SIG-M5 treated with dmso at 0.1 percent for 504 hours (cell line): ENCODE results near the gene SYP.

Experiments
- DNase-seq: peaks from one replicate; lab custom pipeline; 2025; ENCODE audit not compliant: unreplicated experiment; lab: John Stamatoyannopoulos, UW

SYP gene

GRCh38 chrX:49221868-49222267, 21.9 kb upstream of the SYP start:
- DNase-seq: no peak

DNA sequence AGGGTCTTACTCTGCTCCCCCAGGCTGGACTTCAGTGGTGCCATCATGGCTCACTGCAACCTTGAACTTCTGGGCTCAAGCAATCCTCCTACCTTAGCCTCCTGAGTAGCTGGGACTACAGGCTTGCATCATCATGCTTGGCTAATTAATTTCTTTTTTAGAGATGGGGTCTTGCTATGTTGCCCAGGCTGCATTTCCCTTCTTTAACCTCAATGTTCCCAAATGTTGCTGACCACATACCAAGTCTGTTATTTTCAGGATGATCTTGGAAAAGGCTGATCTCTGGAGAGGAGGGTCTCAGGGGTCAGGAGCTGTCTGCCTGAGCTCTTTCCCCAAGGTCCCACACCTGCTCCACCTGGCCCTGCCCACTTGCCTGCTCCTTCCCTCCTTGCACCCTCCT, 20.1 kb upstream of the SYP start:
- DNase-seq: no peak

DNA sequence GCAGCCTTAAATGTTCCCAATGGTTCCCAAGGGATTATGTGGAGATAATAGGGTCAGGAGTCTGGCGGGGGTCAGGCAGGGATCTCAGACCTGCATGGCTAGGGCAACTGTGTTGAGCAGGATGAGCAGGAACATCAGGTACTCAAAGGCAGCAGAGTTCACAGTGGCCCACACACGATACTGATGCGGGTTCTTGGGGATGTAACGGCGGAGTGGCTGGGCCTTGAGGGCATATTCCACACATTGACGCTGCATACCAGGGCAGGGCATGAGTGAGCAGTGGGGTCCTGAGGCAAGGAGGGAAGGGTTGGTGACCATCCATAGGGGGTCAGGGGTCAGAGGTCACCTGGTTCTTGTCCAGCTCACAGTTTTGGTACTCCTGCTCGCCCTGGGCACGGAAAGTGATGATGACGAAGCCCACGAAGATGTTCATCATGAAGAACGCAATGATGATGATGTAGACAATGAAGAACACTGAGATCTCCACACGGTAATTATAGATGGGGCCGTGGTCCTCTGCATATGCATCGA, 15.1 kb upstream of the SYP start:
- DNase-seq: no peak

- DNase-seq: no peak
These were observed 14.4 kb upstream of the SYP start for GRCh38 chrX:49214416-49214815.

DNA sequence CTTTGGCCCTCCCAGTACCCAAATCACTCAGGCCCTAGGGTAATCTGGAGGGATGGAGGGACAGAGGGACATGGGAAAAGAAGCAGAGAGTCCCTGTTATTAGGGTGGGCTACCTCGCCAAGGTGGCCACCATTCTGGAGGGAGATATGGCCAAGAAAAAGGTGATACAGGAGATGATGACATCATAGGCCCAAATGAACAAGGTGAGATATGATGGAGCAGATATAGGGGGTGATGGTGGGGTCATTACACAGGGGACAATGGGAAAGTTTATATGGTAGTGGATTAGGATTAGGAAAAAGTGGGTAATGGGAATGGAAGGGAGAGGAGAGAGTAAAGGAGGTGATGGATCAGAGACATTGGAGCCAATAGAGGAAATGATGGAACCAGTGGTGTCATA, 12.9 kb upstream of the SYP start:
- no peak for DNase-seq

DNA sequence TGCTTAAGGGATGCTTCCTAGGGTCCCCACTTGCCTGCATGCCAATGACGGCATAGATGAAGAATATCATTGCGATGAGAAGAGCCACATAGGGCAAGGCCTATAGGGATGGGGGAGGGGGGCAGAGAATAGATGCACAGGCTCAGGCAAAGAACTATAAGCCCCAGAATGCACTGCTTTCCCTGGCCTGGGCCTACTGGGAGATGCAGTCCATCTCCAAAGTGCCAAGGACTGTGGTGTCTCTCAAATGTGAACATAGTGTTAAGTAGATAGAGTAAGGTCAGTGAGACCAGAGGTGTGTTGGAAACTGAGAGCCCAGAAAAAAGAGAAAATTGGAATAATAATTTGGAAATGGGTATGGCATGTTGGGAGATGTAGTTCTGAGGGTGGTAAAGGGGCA, 12.2 kb upstream of the SYP start:
- DNase-seq: no peak

- DNase-seq: no peak
These were observed 11.1 kb upstream of the SYP start for GRCh38 chrX:49211074-49211473.

DNA sequence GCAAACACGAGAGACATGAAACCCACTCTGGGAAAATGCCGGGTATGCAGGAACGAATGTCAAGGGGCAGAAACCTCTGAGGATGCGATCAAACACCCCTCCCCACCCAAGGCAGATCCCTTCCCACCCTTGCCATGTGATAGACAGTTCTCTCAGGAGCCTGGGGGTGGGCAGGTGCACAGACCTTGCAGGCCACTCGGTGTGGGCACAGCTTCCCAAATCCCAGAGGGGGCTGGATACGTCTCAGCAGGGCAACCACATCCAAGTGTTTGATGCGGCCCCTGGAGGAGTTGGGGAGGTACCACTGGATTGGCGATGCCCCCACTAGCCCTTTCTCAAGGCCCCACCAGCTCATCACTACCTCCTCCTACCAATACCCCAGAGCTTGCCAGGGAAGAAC, 10.4 kb upstream of the SYP start:
- DNase-seq: no peak

DNA sequence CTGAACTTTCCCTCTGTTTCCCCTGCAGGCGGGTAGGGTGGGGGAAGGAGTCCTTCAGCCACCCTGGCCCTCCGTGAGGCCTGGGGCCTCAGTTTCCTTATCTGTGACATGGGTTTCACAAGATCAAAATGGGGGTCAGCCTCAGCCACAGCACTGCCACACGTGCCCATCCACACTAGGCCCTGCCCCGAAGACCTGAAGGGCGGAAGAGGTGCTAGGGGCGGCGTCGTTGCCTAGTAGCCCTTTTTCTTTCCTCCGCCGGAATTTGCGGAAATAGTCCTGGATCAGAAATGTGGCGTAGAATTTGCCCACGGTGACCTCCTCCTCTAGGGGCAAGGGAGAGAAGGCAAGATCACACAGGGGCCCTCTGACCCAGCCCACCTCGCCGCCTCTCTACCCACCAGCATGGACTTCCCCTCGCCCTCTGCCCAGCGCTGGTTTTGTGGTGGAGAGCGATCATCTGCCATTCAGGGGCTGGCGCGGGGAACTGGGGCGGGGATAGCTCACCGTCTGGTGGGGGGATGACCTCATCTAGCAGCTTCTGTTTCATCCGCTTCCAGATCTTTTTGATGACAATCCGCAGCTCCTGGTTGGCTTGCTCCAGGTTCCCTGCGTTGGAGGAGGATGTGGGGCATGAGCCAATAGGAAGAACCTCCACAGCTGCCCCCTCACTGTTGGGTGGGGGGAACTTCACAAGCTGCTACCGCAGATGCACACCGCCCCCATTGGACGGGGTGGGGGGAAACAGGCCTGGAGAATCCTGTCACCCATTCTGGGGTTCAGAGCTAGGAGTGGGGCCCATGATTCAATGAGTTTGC, 9.7 kb upstream of the SYP start:
- DNase-seq: no peak

DNA sequence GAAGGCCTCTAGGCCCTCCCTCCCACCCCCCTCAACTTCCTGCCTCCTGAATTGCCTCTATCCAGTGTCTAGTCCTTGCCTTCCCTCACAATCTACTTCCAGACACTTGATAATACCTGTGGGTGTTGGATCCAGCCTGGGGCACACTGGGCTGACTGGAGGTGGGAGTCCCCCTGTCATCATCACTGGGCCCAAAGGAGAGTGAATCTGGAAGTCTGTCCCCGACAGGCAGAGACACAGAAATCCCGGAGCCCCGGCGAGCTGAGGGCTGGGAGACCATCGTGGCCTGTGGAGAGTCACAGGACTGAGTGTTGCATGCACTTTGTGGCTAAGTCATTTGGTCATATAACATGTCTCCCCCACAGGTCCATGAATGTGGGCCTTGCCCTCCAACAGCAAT, 8.4 kb upstream of the SYP start:
- DNase-seq: no peak

DNA sequence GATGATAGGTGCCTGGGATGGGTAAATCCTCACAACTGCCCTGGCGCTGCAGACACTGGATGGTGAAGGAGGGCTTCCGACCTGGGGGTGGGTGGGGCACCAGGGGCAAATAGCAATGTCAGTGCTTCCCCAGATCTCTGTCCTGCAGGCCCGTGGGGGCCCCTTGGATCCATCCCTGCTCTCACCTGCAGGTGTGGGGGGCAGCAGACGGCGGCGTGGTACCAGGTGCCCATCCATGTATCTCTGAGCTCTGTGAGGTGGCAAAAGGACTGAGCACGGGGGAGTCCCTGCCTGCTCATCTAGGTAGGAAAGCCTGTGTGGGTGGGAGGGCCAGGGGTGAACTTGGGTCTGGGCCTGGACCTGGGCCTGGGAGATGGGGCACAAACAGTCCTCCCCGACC, 6.5 kb upstream of the SYP start:
- DNase-seq: no peak

- no peak for DNase-seq
These were observed 5.5 kb upstream of the SYP start for GRCh38 chrX:49205443-49205842.

GRCh38 chrX:49204709-49205108, 4.7 kb upstream of the SYP start:
- DNase-seq: no peak

- DNase-seq: no peak
These were observed 4.0 kb upstream of the SYP start for GRCh38 chrX:49204017-49204416.

DNA sequence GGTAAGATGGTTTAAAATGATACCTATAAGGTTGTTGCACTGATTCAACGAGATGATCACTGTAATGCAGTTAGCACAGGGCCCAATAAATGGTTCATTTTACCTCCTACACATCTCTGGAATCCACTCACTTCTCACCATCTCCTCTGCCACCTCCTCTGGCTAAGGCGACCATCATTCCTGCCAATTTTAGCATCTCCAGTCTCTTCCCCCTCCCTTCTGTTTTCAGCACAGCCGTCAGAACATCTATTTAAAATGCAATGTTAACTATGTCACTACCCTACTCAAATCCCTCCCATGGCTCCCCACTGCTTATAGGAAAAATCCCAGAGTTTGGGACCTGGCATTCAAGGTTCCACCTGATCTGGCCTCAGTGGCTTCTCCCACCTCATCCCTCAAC, 3.5 kb upstream of the SYP start:
- DNase-seq: no peak

DNA sequence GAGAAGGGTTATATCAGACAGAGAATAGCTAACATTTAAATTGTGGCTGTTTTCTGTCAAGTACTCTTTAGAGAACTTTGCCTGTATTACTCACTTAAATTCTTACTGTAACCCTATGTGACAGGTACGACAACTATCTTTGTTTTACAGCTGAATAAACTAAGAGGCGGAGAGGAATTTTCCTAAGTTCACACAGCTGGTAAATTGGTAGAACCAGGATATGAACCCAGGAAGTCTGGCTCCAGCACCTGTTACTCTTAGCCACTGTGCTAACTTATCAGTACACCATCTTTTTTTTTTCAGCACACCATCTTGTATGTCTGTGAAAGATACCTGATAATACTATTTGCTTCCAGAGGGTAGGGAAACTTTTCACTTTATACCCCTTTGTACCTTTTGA, 2.0 kb upstream of the SYP start:
- no peak for DNase-seq

GRCh38 chrX:49199315-49199595, 738 bp downstream of the SYP start:
- DNase-seq: no peak

GRCh38 chrX:49198540-49199314, 1.3 kb downstream of the SYP start:
- no peak for DNase-seq

- DNase-seq: no peak
These were observed 2.4 kb downstream of the SYP start for GRCh38 chrX:49197543-49198087.

DNA sequence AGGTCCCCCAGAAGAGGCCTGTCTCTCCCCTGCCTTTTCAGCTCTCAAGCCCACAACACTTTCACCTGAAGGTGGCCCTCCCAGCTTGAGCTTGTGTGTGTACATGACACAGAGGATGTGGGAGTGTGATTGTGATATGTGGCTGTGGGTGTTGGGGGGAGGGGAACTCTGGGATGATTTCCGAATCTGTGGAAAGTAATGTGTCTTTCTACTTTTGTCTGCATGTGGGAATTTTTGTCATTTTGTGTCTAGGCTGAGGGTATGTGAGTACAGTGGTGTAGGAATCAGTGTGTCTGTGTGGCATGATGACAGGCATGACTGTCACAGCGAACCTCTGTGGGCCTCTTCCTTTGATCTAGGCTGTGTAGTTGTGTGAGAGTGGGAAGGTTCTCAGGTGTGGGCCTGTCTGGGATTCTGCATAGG, 6.4 kb downstream of the SYP start:
- no peak for DNase-seq

GRCh38 chrX:49192722-49193328, 7.2 kb downstream of the SYP start:
- peak; percentile 20 for DNase-seq

DNA sequence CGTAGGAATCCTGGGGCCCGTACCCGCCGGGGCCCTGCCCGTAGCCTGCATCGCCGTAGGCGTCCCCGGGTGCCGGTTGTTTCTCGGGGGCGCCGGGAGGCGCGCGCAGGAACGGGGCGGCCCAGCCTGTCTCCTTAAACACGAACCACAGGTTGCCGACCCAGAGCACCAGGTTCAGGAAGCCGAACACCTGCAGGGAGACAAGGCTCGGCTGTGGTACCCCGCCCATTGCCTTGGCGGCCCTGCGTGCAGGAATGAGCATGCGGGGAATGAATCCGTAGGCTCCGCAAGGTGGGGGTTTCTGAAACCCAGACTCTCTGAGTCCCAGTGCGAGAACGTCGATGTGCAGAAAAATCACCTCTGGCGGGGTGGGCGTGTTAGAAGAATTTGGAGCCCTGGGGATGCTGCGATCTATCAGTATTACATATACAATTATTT, 8.4 kb downstream of the SYP start:
- no peak for DNase-seq
